Prostate gland (tissue), 2 donors: ENCODE measurements around the gene DLX1. TPM values are rescaled to one million over a fixed set of nuclear protein-coding genes. Genes with fewer than 3 reads are reported as not detected.
"Not testable (repeated sequence)": the region's sequence is repeated elsewhere in the genome, so short reads cannot be mapped to it uniquely, and the experiment has no call there.

Source experiments
- DNase-seq: peaks from one replicate; pipeline ENCODE4 v3.0.0-alpha.2; 2019; ENCODE audit warnings: low spot score
- H3K27ac ChIP-seq, 2 donors: fragments of 200-600 bp; sonication (generic); 2 replicates each; pipeline ENCODE4 v1.5.1; 2017 to 2019
- H3K27me3 ChIP-seq: fragments of 200-600 bp; sonication (generic); replicated peaks from 2 replicates; pipeline ENCODE4 v1.5.1; 2019; ENCODE audit not compliant: insufficient read depth
- H3K36me3 ChIP-seq, 2 donors: fragments of 200-600 bp; sonication (generic); 1 replicate in 1 of 2; 2 replicates in 1 of 2; pipeline versions ENCODE4 v1.5.1 to v1.8.1; 2017 to 2019
- H3K4me1 ChIP-seq: fragments of 200-600 bp; sonication (generic); replicated peaks from 2 replicates; pipeline ENCODE4 v1.5.1; 2019
- H3K4me3 ChIP-seq, 2 donors: fragments of 200-600 bp; sonication (generic); 2 replicates each; pipeline ENCODE4 v1.5.1; 2017 to 2019
- H3K9me3 ChIP-seq: fragments of 200-600 bp; sonication (generic); 2 replicates; pipeline ENCODE4 v1.5.1; 2017
- POLR2A ChIP-seq: fragments of 450-650 bp; IDR thresholded peaks from one replicate; pipeline ENCODE4 v1.6.1; 2016; ENCODE audit warnings: antibody characterized with exemption, mild to moderate bottlenecking
- POLR2AphosphoS5 ChIP-seq: sonication (generic); formaldehyde crosslinking; IDR thresholded peaks from one replicate; pipeline ENCODE4 v1.6.1; 2017; ENCODE audit warnings: antibody characterized with exemption
- WGBS: methylation state at CpG from one replicate; pipeline ENCODE4 v1.1.5; 2018; 5-methylcytosine and 5-hydroxymethylcytosine counted together
- intact Hi-C: fragments of 100-400 bp; cut with DNase I; formaldehyde crosslinking; loops from one replicate; pipeline ENCODE4 v1.14.2; 2022
- total RNA-seq, 2 donors: library from RNA; depleted of rRNA; stranded (reverse); fragments of >200 nt; gene quantifications; one replicate each; pipeline ENCODE4 v1.1.0, GENCODE V29; 2016
- TF ChIP-seq, protein P1 (sequence below), 4 experiments: fragments of 200-600 bp in 2 of 4; fragments of 450-650 bp in 2 of 4; sonication (generic) in 2 of 4; IDR thresholded peaks; 1 replicate in 3 of 4; 2 replicates in 1 of 4; pipeline ENCODE4 v1.5.1; 2016 to 2019; ENCODE audit warnings: antibody characterized with exemption in 4 of 4, mild to moderate bottlenecking in 2 of 4, moderate library complexity in 2 of 4

Gene DLX1
- total RNA-seq, 2 donors from 2014 or later: 1.3 TPM; not detected in 1

DNA sequence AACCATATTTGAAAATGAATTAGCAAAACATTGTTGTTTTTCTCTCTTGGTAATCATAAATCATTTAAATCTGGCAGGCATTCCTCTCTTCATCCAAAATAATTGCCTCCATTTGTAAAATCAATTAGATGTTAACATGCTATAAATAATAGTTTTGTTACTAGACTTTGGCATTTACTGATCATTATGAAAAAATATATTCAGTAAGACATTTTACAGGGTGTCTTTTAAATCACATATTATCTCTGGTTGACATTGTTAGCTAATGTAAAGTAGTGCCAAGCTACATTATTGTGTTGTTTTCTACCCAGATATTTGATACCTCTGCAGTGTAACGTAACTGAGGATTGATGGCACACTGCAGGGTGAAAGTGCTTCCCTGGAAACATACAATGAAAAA is 31.8 kb upstream of the DLX1 start:
- no peak for DNase-seq
- WGBS: 56% methylated on average over 1 of the region's 1 CpG
- Histone ChIP-seq H3K4me3 (no peak overlapping the region), H3K4me1 (no peaks in the 10 kb centered on the region), H3K27me3 (no peaks in the 10 kb centered on the region), H3K27ac (no peak overlapping the region), H3K9me3 (no peaks in the 10 kb centered on the region), H3K36me3 (no peaks in the 10 kb centered on the region)
- intact Hi-C loops: no loop called here
- no peak for TF ChIP-seq POLR2A
- TF ChIP-seq POLR2AphosphoS5: no peak
- TF ChIP-seq, protein P1, sequence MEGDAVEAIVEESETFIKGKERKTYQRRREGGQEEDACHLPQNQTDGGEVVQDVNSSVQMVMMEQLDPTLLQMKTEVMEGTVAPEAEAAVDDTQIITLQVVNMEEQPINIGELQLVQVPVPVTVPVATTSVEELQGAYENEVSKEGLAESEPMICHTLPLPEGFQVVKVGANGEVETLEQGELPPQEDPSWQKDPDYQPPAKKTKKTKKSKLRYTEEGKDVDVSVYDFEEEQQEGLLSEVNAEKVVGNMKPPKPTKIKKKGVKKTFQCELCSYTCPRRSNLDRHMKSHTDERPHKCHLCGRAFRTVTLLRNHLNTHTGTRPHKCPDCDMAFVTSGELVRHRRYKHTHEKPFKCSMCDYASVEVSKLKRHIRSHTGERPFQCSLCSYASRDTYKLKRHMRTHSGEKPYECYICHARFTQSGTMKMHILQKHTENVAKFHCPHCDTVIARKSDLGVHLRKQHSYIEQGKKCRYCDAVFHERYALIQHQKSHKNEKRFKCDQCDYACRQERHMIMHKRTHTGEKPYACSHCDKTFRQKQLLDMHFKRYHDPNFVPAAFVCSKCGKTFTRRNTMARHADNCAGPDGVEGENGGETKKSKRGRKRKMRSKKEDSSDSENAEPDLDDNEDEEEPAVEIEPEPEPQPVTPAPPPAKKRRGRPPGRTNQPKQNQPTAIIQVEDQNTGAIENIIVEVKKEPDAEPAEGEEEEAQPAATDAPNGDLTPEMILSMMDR (IDR thresholded peaks at IDR 0.05): no peak

DNA sequence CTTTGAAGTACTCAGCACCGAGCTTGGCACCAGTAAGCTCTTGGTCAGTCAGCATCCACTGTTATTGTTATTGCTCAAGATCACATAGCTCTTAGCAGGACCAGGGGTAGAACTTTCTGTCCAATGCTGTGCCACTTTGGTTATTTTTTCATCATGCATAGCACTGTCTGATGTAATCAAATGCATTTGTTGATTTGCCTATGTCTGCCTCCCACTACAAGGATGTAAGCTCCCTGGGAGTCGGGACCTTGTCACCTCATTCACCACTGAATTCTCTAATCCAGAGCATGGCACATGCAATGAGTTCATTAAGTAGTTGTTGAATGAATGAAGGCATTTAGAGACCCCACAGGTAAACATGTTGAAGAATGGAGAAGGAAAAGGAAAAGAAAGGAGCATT is 29.0 kb upstream of the DLX1 start:
- 91% methylated on average over 2 of the region's 2 CpGs for WGBS
- intact Hi-C loops: no loop called here
- H3K27ac ChIP-seq: no peak overlapping the region

DNA sequence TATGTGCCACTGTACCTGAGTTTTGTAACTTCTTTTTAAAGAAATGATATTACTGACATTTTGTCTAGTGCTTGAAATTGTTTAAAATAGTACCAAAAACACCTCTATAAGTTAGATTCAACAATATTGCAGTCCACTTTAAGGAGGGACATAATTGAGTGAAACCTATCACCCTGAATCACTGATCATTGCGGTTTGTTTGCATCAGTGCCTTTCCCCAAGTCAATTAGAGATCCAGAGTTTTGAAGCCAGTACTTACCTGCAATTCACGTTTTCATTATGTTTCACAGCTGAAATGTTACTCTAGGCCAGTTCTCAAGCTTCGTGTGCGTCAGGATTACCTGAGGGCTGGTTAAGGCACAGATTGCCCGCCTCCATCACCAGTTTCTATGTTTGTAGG is 26.6 kb upstream of the DLX1 start:
- Histone ChIP-seq H3K4me3 (no peak overlapping the region), H3K9me3 (no peaks in the 10 kb centered on the region), H3K27me3 (no peaks in the 10 kb centered on the region), H3K4me1 (no peaks in the 10 kb centered on the region), H3K27ac (no peak overlapping the region), H3K36me3 (no peaks in the 10 kb centered on the region)
- TF ChIP-seq POLR2A: no peak
- no peak for TF ChIP-seq POLR2AphosphoS5
- TF ChIP-seq, protein P1 (IDR thresholded peaks at IDR 0.05): no peak
- intact Hi-C loops: no loop called here
- DNase-seq: no peak
- 97% methylated on average over 5 of the region's 5 CpGs for WGBS

More for the DNA sequence above, 29.0 kb upstream of the DLX1 start:
- Histone ChIP-seq H3K4me3 (no peak overlapping the region), H3K36me3 (no peaks in the 10 kb centered on the region), H3K9me3 (no peaks in the 10 kb centered on the region), H3K4me1 (no peaks in the 10 kb centered on the region), H3K27me3 (no peaks in the 10 kb centered on the region)
- DNase-seq: no peak
- TF ChIP-seq POLR2AphosphoS5 (no peak), POLR2A (no peak)

DNA sequence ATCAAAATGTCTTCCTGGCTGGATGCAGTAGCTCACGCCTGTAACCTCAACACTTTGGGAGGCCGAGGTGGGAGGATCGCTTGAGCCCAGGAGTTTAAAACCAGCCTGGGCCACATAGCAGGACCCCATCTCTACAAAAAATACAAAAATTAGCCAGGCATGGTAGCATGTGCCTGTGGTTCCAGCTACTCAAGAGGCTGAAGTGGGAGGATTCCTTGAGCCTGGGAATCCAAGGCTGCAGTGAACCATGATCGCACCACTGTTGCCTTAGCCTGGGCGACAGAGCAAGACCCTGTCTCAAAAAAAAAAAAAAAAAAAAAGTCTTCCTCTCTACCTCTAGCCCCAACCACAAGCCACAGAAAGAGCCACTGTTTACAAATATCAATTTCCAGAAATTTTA is 25.2 kb upstream of the DLX1 start:
- H3K36me3 ChIP-seq, H3K4me3 ChIP-seq, intact Hi-C loops, H3K27ac ChIP-seq, H3K27me3 ChIP-seq, DNase-seq, H3K9me3 ChIP-seq, H3K4me1 ChIP-seq: not testable (repeated sequence)
- 95% methylated on average over 5 of the region's 5 CpGs for WGBS

DNA sequence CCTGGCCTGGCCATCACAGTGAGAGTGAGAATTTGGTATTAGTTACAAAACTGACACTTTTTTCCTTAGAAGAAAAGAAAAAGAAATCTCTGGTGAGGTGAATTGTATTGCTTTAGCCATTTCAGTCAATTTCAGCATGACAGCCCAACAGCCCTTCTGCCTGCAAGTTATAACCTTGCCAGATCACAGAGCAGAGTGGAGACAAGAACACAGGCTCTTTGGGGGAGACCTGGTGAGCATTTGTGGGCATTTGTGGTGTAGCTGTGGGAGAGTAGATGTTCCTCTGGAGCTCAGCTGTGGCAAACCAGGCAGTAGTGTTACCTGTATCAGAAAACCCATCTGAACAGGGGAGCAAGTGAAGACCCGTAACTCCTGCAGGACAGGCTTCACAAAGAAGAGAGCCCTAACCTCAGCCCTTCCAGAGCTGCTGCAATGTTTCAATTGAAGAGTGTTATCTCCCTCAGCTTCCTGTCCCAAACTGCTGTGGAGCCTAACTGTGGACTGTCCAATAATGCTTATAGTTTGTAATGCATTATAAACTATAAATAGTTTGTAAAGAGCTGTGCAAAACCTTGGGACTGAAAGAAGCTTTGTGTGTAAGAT is 22.8 kb upstream of the DLX1 start:
- TF ChIP-seq, protein P1 (IDR thresholded peaks at IDR 0.05): no peak
- TF ChIP-seq POLR2AphosphoS5 (no peak), POLR2A (no peak)
- no peaks in the 10 kb centered on the region for H3K9me3 ChIP-seq
- H3K27ac ChIP-seq: no peak overlapping the region
- H3K27me3 ChIP-seq: no peaks in the 10 kb centered on the region
- no peak overlapping the region for H3K4me3 ChIP-seq
- H3K4me1 ChIP-seq: no peaks in the 10 kb centered on the region
- intact Hi-C loops: no loop called here
- no peak for DNase-seq
- WGBS: 82% methylated on average over 1 of the region's 1 CpG
- no peaks in the 10 kb centered on the region for H3K36me3 ChIP-seq

DNA sequence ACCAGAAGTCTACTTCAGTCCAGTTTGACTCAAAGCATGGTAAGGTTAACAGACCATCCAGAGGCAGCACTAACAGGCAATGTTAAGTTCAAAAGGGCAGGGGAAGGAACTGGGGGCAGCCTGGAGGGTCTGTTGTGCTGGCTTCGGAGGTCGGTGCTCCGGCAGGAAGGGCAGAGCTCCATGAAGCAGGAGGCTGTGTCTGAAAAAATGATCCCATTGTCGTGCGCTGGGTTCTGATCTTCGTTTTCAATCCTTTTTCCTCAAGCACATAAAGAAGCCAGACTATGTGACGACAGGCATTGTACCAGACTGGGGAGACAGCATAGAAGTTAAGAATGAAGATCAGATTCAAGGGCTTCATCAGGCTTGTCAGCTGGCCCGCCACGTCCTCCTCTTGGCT is 21.9 kb upstream of the DLX1 start:
- 95% methylated on average over 9 of the region's 9 CpGs for WGBS
- Histone ChIP-seq H3K27ac (no peak overlapping the region), H3K36me3 (no peaks in the 10 kb centered on the region), H3K4me3 (no peak overlapping the region), H3K27me3 (no peaks in the 10 kb centered on the region), H3K4me1 (no peaks in the 10 kb centered on the region), H3K9me3 (no peaks in the 10 kb centered on the region)
- intact Hi-C loops: no loop called here
- TF ChIP-seq POLR2AphosphoS5 (no peak), POLR2A (no peak)
- TF ChIP-seq, protein P1 (IDR thresholded peaks at IDR 0.05): no peak
- no peak for DNase-seq
